SKM-1 (cell line): ENCODE measurements around the gene AFG1L.
"Not testable (repeated sequence)": the region's sequence is repeated elsewhere in the genome, so short reads cannot be mapped to it uniquely, and the experiment has no call there.

ENCODE experiments used
- DNase-seq: peaks from one replicate; lab custom pipeline; 2025; ENCODE audit not compliant: unreplicated experiment; lab: John Stamatoyannopoulos, UW

The AFG1L gene

GRCh38 chr6:108294727-108295625 is at the start of gene AFG1L:
TSS of gene AFG1L (plus strand) at chr6:108295054. CDS start at chr6:108295080, 26 bp downstream.
- peak; percentile 75 for DNase-seq

DNA sequence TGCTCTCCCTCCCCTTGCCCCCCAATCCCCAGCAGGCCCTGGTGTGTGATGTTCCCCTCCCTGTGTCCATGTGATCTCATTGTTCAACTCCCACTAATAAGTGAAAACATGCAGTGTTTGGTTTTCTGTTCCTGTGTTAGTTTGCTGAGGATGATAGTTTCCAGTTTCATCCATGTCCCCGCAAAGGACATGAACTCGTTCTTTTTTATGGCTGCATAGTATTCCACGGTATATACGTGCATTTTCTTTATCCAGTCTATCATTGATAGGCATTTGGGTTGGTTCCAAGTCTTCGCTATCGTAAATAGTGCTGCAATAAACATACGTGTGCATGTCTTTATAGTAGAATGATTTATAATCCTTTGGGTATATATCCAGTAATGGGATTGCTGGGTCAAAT is 49.8 kb upstream of the AFG1L start:
- DNase-seq = not testable (repeated sequence)

DNA sequence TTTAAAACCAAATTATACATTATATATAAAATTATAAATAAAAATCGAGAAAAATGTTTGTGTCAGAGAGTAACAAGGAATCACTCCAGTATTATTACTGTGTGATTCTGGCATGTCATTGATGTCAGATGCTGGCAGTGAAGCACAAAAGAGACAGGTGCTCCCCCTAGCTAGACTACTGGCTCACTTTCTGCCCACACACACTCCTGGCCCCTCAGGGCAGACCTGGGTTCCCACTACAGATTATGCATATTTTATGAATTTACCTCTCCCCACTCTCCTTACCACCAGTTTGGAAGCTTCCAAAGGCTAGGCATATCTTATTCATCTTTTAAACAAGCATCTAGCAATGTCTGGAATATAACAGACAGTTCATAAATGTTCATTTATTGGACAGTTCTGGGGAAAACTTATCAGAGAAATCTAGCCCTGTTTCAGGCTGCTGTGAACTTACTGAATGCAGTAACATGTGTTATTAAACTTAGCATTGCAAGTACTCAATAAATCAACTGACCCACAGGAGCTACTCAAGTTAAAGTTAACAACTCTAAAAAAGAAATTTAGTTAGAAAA is 46.8 kb upstream of the AFG1L start:
- no peak for DNase-seq

DNA sequence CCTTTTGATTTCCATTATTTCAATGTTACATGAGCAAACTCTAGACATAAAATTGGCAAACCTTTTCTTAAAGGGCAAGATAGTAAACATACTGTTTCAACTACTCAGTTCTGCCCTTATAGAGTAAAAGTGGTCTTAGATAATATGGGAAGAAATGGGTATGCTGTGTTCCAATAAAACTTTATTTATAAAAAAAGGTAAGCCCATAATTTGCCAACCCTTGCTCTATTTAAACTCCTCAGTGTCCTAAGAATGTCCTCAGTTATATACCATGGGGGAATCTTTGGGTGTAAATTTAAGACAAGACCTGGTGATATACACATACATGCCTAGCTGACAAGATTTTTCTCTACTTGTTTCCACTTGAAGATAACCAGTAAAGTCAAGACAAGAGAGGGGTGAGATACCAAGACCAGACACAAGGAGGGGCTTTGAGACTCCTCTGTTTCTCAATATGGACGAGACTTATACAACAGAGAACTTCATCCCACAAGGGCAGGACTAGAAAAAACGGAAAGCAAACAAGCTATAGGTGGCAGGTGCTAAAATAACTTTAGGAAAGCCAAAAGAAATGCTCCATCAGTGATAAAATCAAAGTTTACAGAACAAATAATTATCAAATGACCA is 44.5 kb upstream of the AFG1L start:
- DNase-seq = no peak

- DNase-seq = no peak
Observed at GRCh38 chr6:108251252-108251651, 43.6 kb upstream of the AFG1L start.

DNA sequence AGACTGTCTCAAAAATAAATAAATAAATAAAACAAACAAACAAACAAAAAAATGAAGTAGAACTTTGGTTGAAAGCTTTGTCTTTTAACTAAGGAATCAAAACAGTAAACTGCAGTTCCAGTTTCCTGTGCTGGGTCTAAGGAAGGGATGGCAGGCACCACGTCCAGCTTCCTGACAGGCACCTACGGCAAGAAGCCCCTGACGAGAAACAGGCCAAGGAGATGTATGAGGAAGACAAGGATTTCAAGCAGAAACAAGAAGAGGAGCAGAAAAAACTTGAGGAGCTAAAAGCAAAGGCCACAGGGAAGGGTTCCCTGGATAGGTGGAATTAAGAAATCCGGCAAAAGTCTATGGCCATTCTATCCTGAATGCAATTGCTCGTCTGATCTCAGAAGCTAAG is 42.8 kb upstream of the AFG1L start:
- DNase-seq = no peak

DNA sequence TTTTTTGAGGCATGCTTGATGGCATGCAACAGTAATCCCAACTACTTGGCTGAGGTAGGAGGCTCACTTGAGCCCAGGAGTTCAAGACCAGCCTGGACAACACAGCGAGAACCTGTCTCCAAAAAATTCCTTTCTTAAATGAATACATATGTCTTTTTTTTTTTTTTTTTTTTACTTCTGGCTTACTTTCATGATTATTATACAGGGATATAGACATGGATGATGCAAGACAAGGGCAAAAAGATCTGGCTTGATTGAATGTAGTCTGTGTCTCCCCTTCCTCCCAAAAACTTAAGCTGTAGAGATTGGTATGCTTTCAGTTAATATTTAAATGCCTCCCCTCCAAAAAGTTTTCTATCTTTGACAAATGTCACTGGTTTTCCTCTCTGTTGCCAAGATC is 41.6 kb upstream of the AFG1L start:
- DNase-seq = no peak

DNA sequence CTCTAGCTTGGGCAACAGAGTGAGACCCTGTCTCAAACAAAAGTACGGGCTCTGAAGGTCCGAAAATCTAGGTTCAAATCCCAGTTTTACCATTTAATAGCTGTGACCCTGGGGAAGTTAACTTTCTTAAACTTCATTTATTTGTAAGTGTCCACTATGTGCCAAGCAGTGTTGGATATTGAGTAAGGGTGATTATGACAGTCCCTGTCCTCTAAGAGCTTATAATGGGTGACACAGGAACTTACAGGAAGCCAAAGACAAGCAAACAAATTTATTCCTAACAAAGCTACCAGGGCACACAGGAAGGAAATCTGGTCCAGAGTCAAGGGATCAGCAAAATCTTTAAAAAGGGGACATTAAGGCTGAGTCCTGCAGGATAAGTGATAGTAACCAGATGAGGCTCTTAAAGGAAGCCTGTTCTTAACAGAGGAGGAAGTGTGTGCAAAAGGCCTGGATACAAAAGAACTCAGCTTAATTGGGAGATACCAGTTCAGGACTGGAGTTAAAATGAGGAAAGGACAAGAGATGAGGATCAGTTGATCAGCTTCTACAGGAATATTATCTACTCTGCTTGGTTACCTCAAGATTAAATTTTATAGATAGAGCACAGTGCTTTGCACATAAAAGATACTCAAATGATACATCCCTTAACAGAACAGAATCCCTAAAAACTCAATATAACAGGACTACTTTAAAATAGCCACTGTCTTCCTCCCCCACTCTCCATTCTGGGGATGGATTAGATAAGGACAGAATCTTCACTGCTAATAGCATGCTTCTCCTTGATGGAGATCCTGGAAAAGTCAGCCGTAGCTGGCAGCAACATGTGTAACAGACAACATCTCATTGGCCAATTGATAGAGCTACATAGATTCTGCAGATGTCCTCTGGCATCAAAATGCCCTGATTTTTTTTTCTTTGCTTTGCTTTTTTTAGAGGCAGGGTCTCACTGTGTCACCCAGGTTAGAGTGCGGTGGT is 40.1 kb upstream of the AFG1L start:
- no peak for DNase-seq

GRCh38 chr6:108260126-108260808 is 34.6 kb upstream of the AFG1L start:
- DNase-seq = no peak

GRCh38 chr6:108260809-108261569 is 33.9 kb upstream of the AFG1L start, which contains the start of gene SNX3:
TSS of gene SNX3 (minus strand) at chr6:108261040. CDS start at chr6:108260921, 119 bp downstream.
- DNase-seq = peak; percentile 88

- DNase-seq = no peak
Observed at GRCh38 chr6:108263371-108263770, 31.5 kb upstream of the AFG1L start.

DNA sequence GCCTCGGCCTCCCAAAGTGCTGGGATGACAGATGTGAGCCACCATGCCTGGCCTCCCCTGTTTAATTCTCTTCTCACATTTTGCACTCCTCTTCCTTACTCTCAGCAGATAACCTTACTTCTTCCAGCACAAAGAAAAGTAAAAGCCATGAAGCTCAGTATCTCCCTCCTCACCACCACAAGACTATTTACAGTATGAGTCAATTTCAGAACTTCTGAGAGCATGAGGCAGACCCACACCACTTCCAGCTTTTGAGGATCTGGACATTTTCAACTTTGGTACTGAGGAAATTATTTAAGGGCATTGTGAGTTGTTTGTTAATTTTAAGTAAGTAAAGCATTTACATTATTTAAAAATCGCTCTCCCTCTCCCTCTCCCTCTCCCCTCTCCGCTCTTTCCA is 26.0 kb upstream of the AFG1L start:
- no peak for DNase-seq

DNA sequence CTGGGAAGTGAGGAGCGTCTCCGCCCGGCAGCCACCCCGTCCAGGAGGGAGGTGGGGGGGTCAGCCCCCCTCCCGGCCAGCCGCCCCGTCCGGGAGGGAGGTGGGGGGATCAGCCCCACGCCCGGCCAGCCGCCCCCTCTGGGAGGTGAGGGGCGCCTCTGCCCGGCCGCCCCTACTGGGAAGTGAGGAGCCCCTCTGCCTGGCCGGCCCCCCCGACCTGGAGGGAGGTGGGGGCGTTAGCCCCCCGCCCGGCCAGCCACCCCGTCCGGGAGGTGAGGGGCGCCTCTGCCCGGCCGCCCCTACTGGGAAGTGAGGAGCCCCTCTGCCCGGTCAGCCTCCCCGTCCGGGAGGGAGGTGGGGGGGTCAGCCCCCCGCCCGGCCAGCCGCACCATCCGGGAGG is 24.9 kb upstream of the AFG1L start:
- DNase-seq = not testable (repeated sequence)

DNA sequence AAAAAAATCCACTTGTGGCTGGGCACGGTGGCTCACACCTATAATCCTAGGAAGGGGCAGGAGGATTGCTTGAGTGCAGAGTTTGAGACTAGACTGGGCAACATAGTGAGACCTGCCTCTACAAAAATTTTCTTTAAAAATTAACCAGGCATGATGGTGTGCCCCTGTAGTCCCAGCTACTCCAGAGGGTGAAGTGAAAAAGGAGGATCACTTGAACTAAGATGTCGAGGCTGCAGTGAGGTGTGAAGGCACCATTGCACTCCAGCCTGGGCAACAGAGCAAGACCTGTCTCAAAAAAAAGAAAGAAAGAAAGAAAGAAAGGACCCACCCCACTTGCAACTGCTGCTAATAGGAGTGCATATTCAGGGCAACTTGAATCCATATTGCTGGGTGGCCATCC is 20.3 kb upstream of the AFG1L start:
- no peak for DNase-seq

GRCh38 chr6:108275976-108276375 is 18.9 kb upstream of the AFG1L start:
- no peak for DNase-seq

- no peak for DNase-seq
Observed at GRCh38 chr6:108277295-108277694, 17.6 kb upstream of the AFG1L start.

GRCh38 chr6:108277831-108278230 is 17.0 kb upstream of the AFG1L start:
- no peak for DNase-seq

- DNase-seq = no peak
Observed at GRCh38 chr6:108285381-108285780, 9.5 kb upstream of the AFG1L start.

GRCh38 chr6:108286366-108286765 is 8.5 kb upstream of the AFG1L start:
- no peak for DNase-seq
